GM19372 (cell line): ENCODE data around the gene CDC42BPB.

Experiments
- ATAC-seq: cut with Tn5 transposase; IDR thresholded peaks from one replicate; pipeline ENCODE4 v1.9.1; 2021; ENCODE audit warnings: mild to moderate bottlenecking, low read depth, moderate library complexity; ENCODE audit not compliant: unreplicated experiment

Gene CDC42BPB

DNA sequence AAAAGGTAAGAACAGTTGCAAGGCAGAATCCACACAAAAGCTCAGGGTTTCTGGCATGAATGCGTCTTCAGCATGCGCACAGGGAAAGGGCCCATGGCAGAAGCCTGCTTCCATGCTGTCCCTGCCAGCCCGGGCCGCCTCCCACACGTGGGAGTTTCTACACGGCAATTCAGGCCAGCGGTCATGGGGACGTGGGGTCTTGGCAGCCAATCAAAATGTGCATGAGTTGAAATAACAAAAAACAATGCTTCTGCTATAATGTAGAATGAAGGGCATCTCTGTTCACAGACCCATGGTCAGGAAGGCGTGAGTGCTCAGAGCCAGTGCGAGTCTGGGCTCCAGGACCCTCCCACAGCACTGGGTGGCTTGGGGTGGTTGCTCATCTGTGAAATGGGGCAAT lies 106.3 kb downstream of the CDC42BPB start:
- no peak for ATAC-seq

- ATAC-seq, result no peak
These were observed 107.4 kb downstream of the CDC42BPB start for GRCh38 chr14:102949801-102950451.

DNA sequence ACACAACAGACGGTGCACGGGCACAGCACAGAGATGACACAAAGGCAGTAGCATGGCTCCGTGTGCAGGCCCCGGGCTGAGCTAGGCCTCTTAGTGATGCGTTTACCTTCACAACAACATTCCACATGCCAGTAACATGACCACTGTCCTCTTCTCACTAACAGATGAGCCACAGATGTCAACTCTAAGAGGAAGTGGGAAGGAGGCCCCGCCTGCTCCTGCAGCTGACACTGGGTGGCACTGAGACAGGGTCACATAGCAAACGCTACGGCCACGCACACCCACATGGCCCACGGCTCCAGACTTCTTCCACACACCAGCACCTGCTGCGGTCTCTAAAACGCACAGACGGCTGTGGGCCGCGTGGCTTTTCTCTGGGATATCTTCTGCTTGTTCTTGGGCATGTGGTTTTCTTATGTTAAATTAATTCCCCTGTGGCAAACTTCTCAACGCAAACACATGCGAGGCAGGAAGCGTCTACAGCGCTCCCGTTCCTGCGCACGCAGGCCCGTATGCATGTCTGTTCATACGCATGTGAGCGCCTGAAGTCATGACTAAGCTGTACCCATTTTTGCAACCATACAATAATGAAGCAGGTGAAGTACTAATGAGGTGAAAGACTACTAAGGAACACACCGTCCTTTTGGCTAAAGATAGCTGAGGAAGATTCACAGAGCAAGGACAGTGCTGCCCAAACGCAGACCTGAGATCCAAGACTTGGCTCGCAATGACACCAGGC lies 108.1 kb downstream of the CDC42BPB start:
- ATAC-seq, result no peak

- no peak for ATAC-seq
These were observed 108.7 kb downstream of the CDC42BPB start for GRCh38 chr14:102948698-102949061.

DNA sequence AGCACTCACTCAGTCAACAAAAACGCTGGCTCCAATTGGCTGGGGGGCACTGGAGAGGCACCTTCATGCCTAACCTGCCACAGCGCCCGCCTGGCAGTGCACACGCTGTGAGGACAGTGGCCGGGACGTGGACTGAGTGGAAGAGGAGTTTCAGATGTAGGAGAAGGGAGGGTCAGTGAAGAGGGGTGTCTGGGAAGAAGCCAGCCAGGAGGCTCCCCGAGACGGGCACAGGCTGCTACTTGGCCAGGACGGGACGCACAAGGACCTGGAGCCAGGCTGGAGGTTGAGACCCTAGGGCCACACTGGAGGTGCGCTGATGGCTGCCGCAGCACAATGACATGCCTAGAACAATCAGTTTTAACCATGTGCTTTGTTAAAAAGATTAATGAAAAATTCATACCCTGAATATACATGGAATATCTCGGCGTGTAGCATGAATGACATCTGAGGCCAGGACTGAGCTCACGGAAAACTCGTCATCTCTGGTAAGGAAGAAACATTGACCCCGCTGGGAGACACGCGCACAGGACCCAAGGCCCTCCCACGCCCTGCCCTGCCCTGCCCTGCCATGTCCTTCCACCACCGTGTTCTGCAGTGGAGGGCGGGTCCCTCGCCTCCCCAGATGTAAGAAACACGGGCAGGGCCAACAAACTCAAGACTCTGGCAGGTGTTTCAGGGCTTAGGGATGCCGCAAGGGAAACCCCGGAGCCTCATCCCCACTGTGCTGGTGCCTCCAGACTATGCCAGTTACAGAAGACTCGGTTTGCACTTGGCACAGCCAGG lies 109.8 kb downstream of the CDC42BPB start:
- ATAC-seq, result no peak

GRCh38 chr14:102945346-102946130 lies 111.8 kb downstream of the CDC42BPB start:
- ATAC-seq, result no peak

- ATAC-seq, result no peak
These were observed 112.7 kb downstream of the CDC42BPB start for GRCh38 chr14:102944448-102945330.

DNA sequence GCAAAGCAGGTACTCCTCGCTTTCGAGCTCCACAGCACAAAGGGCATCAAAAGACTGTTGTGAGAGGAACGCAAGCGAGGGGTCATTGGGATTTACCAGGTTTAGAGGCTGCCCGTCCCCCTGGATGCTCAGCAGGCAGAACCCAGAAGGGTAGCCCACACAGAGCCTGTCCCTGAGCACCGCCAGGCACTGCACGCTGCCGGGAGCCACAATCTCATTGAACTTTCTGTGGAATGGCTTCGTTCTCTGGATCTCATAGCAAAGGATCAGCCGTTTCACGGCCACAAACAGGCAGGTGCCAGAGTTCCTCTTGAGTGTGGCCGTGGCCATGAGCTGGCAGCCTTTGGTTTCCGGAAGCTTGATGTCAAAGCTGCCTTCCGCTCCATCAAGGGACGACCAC lies 113.4 kb downstream of the CDC42BPB start:
- no peak for ATAC-seq

DNA sequence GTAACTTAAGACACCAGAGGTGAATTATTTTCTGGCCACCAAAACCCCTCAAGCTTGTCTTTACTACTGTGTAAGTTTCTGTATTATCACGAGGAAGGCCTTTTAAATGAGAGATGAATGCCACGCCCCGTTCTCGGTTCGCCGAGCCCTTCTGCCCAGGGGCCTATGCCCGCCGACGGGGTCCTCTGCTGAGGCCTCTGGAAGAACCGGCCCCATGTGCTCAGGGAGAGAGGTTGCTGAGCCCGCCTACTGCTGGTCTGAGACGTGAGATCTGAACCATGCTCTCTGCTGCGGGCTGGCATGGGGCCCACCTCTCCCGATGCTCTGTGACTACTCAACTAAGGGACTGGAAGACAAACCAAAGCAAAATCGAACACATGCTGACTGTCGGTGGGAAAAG lies 113.9 kb downstream of the CDC42BPB start:
- no peak for ATAC-seq

DNA sequence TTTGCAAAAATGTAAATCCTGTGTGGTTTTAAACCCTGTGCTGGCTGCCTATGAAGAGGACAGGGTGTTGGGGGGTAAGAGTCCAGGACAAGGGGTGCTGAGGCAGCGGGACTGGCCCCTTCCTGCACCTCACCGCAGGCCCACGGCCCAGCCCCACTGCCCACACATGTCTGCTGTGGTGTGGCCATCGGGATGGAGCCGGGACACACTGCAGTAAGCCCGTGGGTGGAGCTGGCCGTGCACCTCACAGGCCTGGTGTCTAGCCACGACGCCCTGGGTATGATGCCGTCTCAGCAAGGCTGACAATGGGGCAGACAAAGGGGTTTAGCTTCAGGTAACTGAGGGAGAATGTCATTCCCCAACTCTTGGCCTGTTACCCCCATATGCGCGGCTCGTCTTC lies 115.3 kb downstream of the CDC42BPB start:
- ATAC-seq, result no peak

DNA sequence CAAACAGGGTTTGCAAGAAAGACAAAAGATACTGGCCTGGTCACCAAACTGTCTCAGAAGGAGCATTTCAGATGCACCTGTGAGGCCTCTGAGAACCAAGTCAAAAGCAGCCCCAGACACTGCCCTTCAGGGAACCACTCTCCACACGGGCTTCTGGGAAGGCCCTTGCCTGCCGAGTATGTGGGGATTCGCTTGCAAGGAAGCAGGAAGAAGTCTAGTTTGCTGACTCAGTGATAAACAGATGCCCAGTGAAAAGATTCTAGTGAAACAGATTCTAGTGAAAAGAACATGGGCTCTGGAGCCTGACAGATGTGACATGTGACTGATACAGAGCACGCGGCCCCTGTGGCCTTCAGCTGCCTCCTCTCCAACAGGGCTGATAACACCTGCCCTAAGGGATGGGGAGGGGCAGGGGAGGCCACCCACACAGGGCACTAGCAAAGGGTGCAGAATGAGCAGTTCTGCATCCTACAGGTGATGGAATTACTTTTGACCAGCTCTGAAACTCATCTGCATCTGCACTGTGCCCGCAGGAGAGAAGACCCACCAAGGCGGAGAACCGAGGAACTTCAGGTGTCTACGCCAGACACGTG lies 115.8 kb downstream of the CDC42BPB start:
- no peak for ATAC-seq

GRCh38 chr14:102940729-102941362 lies 116.5 kb downstream of the CDC42BPB start:
- no peak for ATAC-seq

DNA sequence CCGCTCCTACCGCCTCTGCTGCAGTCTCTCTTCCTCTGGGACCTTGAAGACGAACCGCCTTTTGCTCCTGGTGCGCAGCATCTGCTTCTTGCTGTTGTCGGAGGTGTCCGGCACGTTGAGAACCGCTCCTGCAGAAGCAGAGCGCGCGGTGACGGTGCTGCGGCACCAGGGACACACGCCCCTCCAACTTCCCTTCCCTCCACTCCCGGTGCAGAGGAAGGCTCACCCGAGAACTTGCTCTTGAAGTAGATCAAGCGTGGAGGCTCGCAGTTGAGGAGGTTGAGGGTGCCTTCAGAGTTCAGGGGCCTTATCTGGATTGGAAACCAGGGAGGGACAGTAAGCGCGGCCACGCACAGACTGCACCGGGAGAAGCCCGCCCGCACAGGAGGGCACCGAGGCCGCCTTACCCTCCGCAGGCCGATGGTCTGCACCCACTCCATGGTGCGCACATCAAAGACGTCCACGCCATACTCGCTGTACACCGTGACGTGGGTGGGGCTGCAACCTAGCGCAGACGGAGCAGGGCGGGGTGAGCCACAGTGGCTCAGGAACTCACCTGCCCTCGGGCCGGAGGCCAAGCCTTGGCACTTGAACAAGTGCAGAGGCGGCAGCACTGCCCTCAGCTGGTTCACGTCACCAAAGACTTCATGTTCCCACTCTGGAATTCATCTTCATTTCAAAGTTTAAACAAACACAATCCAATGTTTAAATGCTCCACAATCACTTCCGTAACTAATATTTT lies 117.4 kb downstream of the CDC42BPB start:
- no peak for ATAC-seq

GRCh38 chr14:102939329-102939728 lies 118.0 kb downstream of the CDC42BPB start:
- no peak for ATAC-seq

GRCh38 chr14:102938191-102938590 lies 119.2 kb downstream of the CDC42BPB start:
- ATAC-seq, result no peak

DNA sequence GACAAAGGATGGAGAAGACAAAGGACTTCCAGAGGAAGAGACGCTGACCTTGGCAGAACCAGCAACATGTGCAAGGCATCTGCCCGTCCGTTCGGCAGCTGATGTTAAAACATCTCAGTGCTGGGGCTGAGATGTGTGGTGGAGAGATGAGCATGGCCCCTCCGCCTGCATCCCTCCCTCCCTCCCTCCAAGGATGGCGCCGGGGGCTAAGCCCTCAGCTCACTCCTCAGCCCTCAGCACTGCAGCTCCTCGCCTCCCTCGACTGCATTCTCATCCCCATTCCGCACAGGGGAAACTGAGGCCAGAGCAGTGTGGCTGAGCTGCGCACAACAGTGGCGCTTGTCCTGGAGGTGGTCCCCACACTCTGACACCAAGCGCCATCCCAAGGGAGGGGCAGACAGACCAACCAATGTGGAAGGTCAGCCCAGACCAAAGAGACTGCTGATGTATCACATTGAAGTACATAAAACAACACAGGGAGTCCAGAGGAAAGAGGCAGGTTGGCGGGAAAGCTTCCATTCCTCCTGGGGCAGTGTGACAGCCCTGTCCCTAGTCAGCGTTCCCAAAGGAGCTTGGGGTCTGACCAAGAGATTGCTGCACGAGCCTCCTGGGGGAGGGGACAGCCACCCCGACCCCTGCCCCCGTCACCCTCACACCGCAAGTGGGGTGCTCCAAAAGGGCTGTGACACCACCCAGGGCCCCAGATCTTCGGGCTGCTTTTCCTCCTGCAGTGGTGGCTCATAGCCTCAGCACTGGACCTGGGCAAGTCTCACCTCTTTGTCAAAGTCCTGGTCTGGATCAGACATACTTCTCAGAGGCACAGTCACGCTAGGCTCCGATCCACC lies 119.8 kb downstream of the CDC42BPB start:
- no peak for ATAC-seq

GRCh38 chr14:102935756-102936155 lies 121.6 kb downstream of the CDC42BPB start:
- ATAC-seq, result no peak
